Ovary (tissue), 3 donors: ENCODE results near the gene DMGDH.

Source experiments
- CTCF ChIP-seq, 3 donors: fragments of 450-650 bp in 2 of 3; fragments of 200-600 bp in 1 of 3; IDR thresholded peaks; one replicate each; pipeline versions ENCODE4 v1.5.1 to v1.8.0; 2016 to 2022; ENCODE audit warnings: antibody characterized with exemption in 3 of 3, mild to moderate bottlenecking in 1 of 3
- EP300 ChIP-seq: sonication (generic); formaldehyde crosslinking; IDR thresholded peaks from one replicate; pipeline ENCODE4 v1.6.1; 2017; ENCODE audit warnings: antibody characterized with exemption
- POLR2A ChIP-seq: fragments of 450-650 bp; IDR thresholded peaks from one replicate; pipeline ENCODE4 v1.6.1; 2017; ENCODE audit warnings: antibody characterized with exemption, mild to moderate bottlenecking, moderate library complexity
- donor health status: DM: no; HTN: no; CAD: no.

GRCh38 chr5:79036769-79037168, 32.7 kb downstream of the DMGDH start:
- TF ChIP-seq CTCF (IDR thresholded peaks at IDR 0.05) = no peak
- no peak for TF ChIP-seq EP300
- TF ChIP-seq POLR2A = no peak
